NT2/D1 (cell line): ENCODE data around the gene ERVV-1.
A peak's percentile ranks its signal among the peaks of the same experiment; 100 is the strongest.

Experiments
- DNase-seq: peaks from one replicate; pipeline ENCODE4 v3.0.0-alpha.2; 2011; ENCODE audit warnings: low read depth, low spot score
- H3K27me3 ChIP-seq: 2 replicates; pipeline ENCODE4 v1.6.0; 2011; ENCODE audit warnings: mild to moderate bottlenecking; ENCODE audit not compliant: insufficient read length, insufficient read depth
- H3K36me3 ChIP-seq: 2 replicates; pipeline ENCODE4 v1.6.1; 2011; ENCODE audit warnings: mild to moderate bottlenecking, low read length, mixed read lengths; ENCODE audit not compliant: insufficient read depth, insufficient read length
- H3K4me1 ChIP-seq: 2 replicates; pipeline ENCODE4 v1.5.1; 2011; ENCODE audit not compliant: insufficient read depth, insufficient read length
- H3K4me3 ChIP-seq: 2 replicates; pipeline ENCODE4 v1.5.1; 2011; ENCODE audit warnings: low read depth; ENCODE audit not compliant: insufficient read length
- H3K9ac ChIP-seq: 2 replicates; pipeline ENCODE4 v1.6.0; 2011; ENCODE audit warnings: low read depth; ENCODE audit not compliant: insufficient read length
- H3K9me3 ChIP-seq: 2 replicates; pipeline ENCODE4 v1.5.1; 2011; ENCODE audit warnings: mild to moderate bottlenecking, low read length; ENCODE audit not compliant: insufficient read depth
- SUZ12 ChIP-seq: IDR thresholded peaks from 2 replicates; pipeline ENCODE4 v1.6.1; 2011; ENCODE audit not compliant: insufficient read length, insufficient read depth; ENCODE audit errors: extremely low read depth
- YY1 ChIP-seq: IDR thresholded peaks from 2 replicates; pipeline ENCODE4 v1.6.1; 2011; ENCODE audit not compliant: insufficient read length, insufficient read depth
- ZNF274 ChIP-seq: IDR thresholded peaks from 2 replicates; pipeline ENCODE4 v1.6.1; 2011; ENCODE audit warnings: mild to moderate bottlenecking, low read depth, low read length

The ERVV-1 gene

DNA sequence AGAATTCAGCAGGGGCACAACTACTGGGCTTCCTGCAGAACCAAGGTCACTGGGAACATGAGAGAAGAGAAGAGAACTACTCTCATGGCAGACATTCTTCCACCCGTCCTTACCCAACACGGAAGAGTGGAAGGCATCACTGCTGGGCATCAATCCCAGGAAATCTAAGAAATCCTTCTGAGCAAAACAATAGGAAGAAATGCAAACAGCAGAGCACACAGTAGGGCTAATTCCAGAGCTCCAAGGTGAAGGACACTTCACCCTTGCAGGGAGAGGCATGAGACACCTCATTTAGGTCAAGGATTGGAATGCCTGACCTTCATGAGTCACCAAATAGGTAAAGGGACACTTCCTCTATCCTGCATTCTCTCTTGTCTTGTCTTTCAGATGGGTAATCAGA, 33.7 kb downstream of the ERVV-1 start:
- no peak overlapping the region for H3K4me3 ChIP-seq
- TF ChIP-seq SUZ12 (no peak), YY1 (no peak), ZNF274 (no peak)

DNA sequence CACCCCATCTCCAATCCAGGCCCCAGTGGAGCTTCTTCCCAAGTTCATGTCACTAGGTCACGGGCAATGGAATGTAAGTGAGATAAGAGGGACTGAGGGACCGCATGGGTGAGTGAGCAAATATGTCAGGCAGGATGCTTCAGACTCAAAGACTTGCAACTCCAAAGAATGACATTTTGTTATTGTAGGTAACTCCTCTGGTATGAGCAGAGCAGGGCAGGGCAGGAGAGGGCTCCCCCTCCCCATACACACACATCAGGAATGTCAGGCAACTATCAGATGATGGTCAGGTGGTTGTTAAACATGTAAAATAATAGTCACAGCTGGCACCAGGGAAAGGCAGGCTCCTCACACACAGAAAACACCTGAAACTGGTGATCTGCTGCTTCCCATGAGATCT, 41.4 kb downstream of the ERVV-1 start:
- Histone ChIP-seq H3K4me1 (no peaks in the 10 kb centered on the region), H3K9me3 (peaks cover 10% of the 10 kb centered on the region; the same call in 1 of the 2 replicates), H3K4me3 (no peak overlapping the region), H3K9ac (no peak overlapping the region), H3K27me3 (no peaks in the 10 kb centered on the region), H3K36me3 (no peaks in the 10 kb centered on the region)
- TF ChIP-seq YY1: no peak
- no peak for TF ChIP-seq SUZ12
- no peak for TF ChIP-seq ZNF274
- no peak for DNase-seq

More for the DNA sequence above, 33.7 kb downstream of the ERVV-1 start:
- no peak for DNase-seq
- no peaks in the 10 kb centered on the region for H3K4me1 ChIP-seq
- H3K27me3 ChIP-seq: no peaks in the 10 kb centered on the region
- no peaks in the 10 kb centered on the region for H3K36me3 ChIP-seq
- no peak overlapping the region for H3K9ac ChIP-seq
- H3K9me3 ChIP-seq: peaks cover 9% of the 10 kb centered on the region; the same call in 1 of the 2 replicates

DNA sequence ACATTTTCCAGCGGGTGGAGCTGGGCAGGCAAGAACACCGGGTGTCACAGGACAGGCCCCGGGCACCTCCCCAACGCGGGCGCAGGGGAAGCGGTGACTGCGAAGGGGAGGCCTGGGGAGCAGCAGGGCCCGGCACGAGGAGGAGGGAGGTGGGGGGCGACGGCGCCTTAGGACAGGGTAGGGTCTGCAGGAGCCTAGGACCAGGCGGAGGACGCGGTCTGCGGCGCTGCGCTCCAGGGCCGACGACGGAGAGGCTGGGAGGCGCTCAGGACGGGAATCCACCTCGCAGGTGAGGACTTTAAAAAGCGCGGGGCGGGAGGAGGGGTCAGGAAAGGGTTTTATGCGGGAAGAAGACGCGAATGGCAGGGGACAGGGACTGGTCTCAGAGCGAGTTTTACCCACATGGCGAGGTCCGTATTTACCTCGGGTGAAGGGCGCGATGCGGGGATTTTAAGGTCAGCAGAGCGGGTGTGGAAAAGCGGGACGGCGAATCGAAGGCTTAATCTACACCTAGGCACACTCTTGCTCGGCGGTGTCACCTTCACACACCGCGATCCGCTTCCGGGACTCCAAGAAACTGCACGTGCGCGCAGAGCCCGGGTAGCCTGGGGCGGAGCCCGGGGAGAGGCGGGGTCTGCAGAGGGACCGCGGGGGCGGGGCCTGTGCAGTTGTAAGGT, 44.3 kb downstream of the ERVV-1 start:
- Histone ChIP-seq H3K4me3 (peak overlapping the region; percentile 71), H3K4me1 (no peaks in the 10 kb centered on the region), H3K27me3 (no peaks in the 10 kb centered on the region), H3K9me3 (peaks cover 9% of the 10 kb centered on the region; the same call in 1 of the 2 replicates), H3K9ac (peak overlapping the region; percentile 82), H3K36me3 (no peaks in the 10 kb centered on the region)
- peak; percentile 60 for DNase-seq
- TF ChIP-seq ZNF274: no peak
- no peak for TF ChIP-seq SUZ12
- TF ChIP-seq YY1: no peak
